T-cell (primary cell): ENCODE data around the gene DHRS7B. TPM values are rescaled to one million over a fixed set of nuclear protein-coding genes. Genes with fewer than 3 reads are reported as not detected.
"Not testable (repeated sequence)": the region's sequence is repeated elsewhere in the genome, so short reads cannot be mapped to it uniquely, and the experiment has no call there.

Source experiments
- ATAC-seq, 4 experiments: fragments of 200-7000 bp in 3 of 4; fragments of 150-1000 bp in 1 of 4; cut with Tn5 transposase; replicated peaks in 1 of 4; 1 replicate in 3 of 4; 2 replicates in 1 of 4; pipeline ENCODE4 v1.10.0; 2021; ENCODE audit warnings: moderate library complexity in 3 of 4, mild to moderate bottlenecking in 2 of 4, moderate number of reproducible peaks in 1 of 4
- CTCF ChIA-PET, 2 donors: fragments of 300-600 bp; sonication (Branson Sonifier 250); formaldehyde crosslinking; loops; one replicate each; lab custom pipeline; 2022; ENCODE audit warnings: antibody characterized with exemption in 2 of 2; lab: Charles Lee
- POLR2A ChIA-PET, 2 donors: fragments of 300-600 bp; sonication (Branson Sonifier 250); formaldehyde crosslinking; loops; one replicate each; lab custom pipeline; 2022; ENCODE audit warnings: antibody characterized with exemption in 2 of 2; lab: Charles Lee
- DNase-seq, 35 experiments: peaks; one replicate each; pipeline versions ENCODE4 v3.0.0 to v3.0.0-alpha.2; 2013 to 2023
- H3K27ac ChIP-seq: one replicate; pipeline ENCODE4 v1.5.1; 2013; ENCODE audit warnings: low read length
- H3K27me3 ChIP-seq, 2 experiments: replicated peaks in 1 of 2; 1 replicate in 1 of 2; 2 replicates in 1 of 2; pipeline versions ENCODE4 v1.6.1 to v1.7.0; 2013; ENCODE audit warnings: low read length in 1 of 2, mixed read lengths in 1 of 2; ENCODE audit not compliant: control insufficient read depth in 2 of 2, insufficient read depth in 2 of 2; ENCODE audit errors: extremely low read depth in 1 of 2
- H3K36me3 ChIP-seq, 2 donors: 1 replicate in 1 of 2; 2 replicates in 1 of 2; pipeline versions ENCODE4 v1.6.1 to v1.7.0; 2013; ENCODE audit warnings: low read length in 1 of 2; ENCODE audit not compliant: control insufficient read depth in 2 of 2, insufficient read depth in 1 of 2; ENCODE audit errors: extremely low read depth in 1 of 2
- H3K4me1 ChIP-seq, 2 experiments: 1 replicate in 1 of 2; 2 replicates in 1 of 2; pipeline versions ENCODE4 v1.6.1 to v1.7.0; 2013; ENCODE audit warnings: low read length in 2 of 2, mixed read lengths in 1 of 2; ENCODE audit not compliant: insufficient read depth in 2 of 2, control insufficient read depth in 1 of 2; ENCODE audit errors: extremely low read depth in 1 of 2
- H3K4me3 ChIP-seq, 2 donors: 1 replicate in 1 of 2; 2 replicates in 1 of 2; pipeline versions ENCODE4 v1.5.1 to v1.7.0; 2013; ENCODE audit warnings: mild to moderate bottlenecking in 2 of 2, low read length in 1 of 2, moderate library complexity in 1 of 2; ENCODE audit not compliant: control insufficient read depth in 1 of 2; ENCODE audit errors: extremely low read depth in 1 of 2
- H3K9me3 ChIP-seq: 2 replicates; pipeline ENCODE4 v1.7.0; 2013
- H3K27ac Mint-ChIP-seq, 2 donors: one replicate each; pipeline ENCODE4 v1.8.0; 2020 to 2021; ENCODE audit warnings: mild to moderate bottlenecking in 2 of 2, mixed read lengths in 2 of 2
- H3K27me3 Mint-ChIP-seq, 2 donors: one replicate each; pipeline ENCODE4 v1.8.0; 2021 to 2022; ENCODE audit warnings: mixed read lengths in 2 of 2
- H3K36me3 Mint-ChIP-seq: one replicate; pipeline ENCODE4 v1.8.0; 2021; ENCODE audit warnings: mixed read lengths
- H3K4me1 Mint-ChIP-seq, 3 donors: one replicate each; pipeline ENCODE4 v1.8.0; 2020 to 2022; ENCODE audit warnings: mixed read lengths in 3 of 3, mild to moderate bottlenecking in 1 of 3
- H3K4me3 Mint-ChIP-seq, 3 donors: one replicate each; pipeline ENCODE4 v1.8.0; 2020 to 2022; ENCODE audit warnings: mild to moderate bottlenecking in 3 of 3, mixed read lengths in 3 of 3, moderate library complexity in 3 of 3
- H3K9me3 Mint-ChIP-seq, 3 donors: one replicate each; pipeline ENCODE4 v1.8.0; 2020 to 2022; ENCODE audit warnings: mixed read lengths in 3 of 3
- WGBS: methylation state at CpG from one replicate; pipeline ENCODE4 v1.1.5; 2013; ENCODE audit warnings: missing lambda C conversion rate; ENCODE audit not compliant: insufficient coverage; 5-methylcytosine and 5-hydroxymethylcytosine counted together
- total RNA-seq, 35 experiments: library from RNA in 6 of 35; stranded (reverse) in 6 of 35; fragments of 120-200 nt in 1 of 35; gene quantifications; one replicate each; pipeline versions ENCODE4 v1.2.1 to v1.2.4 and lab custom pipeline; 2013 to 2026

DHRS7B gene
- total RNA-seq, 5 donors from 2014 or later (not counting 1 experiment from before 2014, with no cell fraction given): 5.8 to 9.2 (median 8.1) TPM

- Histone ChIP-seq H3K4me3 (no peak overlapping the region), H3K4me1 (peaks cover 9 to 11% of the 10 kb centered on the region in 2 experiments), H3K27ac (no peak overlapping the region), H3K36me3 (no peaks in the 10 kb centered on the region), H3K27me3 (no peaks in the 10 kb centered on the region), H3K9me3 (no peaks in the 10 kb centered on the region)
- Mint-ChIP-seq H3K36me3 (peaks cover 17% of the 10 kb centered on the region), H3K9me3 (peaks cover 5 to 13% (median 8%) of the 10 kb centered on the region in 3 donors), H3K27me3 (no peaks in the 10 kb centered on the region), H3K27ac (no peak overlapping the region), H3K4me3 (no peak overlapping the region), H3K4me1 (peaks cover 26 to 38% (median 27%) of the 10 kb centered on the region in 3 donors)
- DNase-seq (no peak), ATAC-seq (no peak)
- POLR2A ChIA-PET: no interaction called here
- CTCF ChIA-PET: no interaction called here
- 80% methylated on average over 1 of the region's 4 CpGs for WGBS
Measured at GRCh38 chr17:21131137-21131536, 4.4 kb downstream of the DHRS7B start.

- ATAC-seq (no peak), DNase-seq (no peak)
- Histone ChIP-seq H3K27me3 (no peaks in the 10 kb centered on the region), H3K9me3 (no peaks in the 10 kb centered on the region), H3K27ac (no peak overlapping the region), H3K36me3 (peaks cover 0 to 4% of the 10 kb centered on the region in 2 donors), H3K4me3 (no peak overlapping the region), H3K4me1 (peaks cover 6 to 7% of the 10 kb centered on the region in 2 experiments)
- CTCF ChIA-PET: interaction anchor here (0.5 to 0.6 kb wide), 6 partner anchors 10 to 1170 kb away, joined by 3 to 6 read pairs (median 4); no protein-coding TSS in a partner anchor
- POLR2A ChIA-PET: interaction anchor here in 1 of 2 donors (0.6 kb wide), 1 partner anchor 9 kb away, joined by 9 read pairs; no protein-coding TSS in a partner anchor
- Mint-ChIP-seq H3K4me1 (peaks cover 16 to 27% (median 16%) of the 10 kb centered on the region in 3 donors), H3K27me3 (no peaks in the 10 kb centered on the region), H3K4me3 (no peak overlapping the region), H3K9me3 (peaks cover 5 to 13% (median 8%) of the 10 kb centered on the region in 3 donors), H3K27ac (no peak overlapping the region), H3K36me3 (peaks cover 17% of the 10 kb centered on the region)
- no CpG with 5 or more reads among the region's 1 CpG for WGBS
Measured at GRCh38 chr17:21132428-21132827, 5.7 kb downstream of the DHRS7B start.

GRCh38 chr17:21134559-21134958 lies 7.8 kb downstream of the DHRS7B start:
- H3K27me3 Mint-ChIP-seq: no peaks in the 10 kb centered on the region
- no peak overlapping the region for H3K27ac Mint-ChIP-seq
- H3K36me3 ChIP-seq: peaks cover 0 to 4% of the 10 kb centered on the region in 2 donors
- H3K27me3 ChIP-seq: no peaks in the 10 kb centered on the region
- 100% methylated on average over 1 of the region's 2 CpGs for WGBS
- H3K4me1 ChIP-seq: no peaks in the 10 kb centered on the region
- peaks cover 5 to 13% (median 8%) of the 10 kb centered on the region in 3 donors for H3K9me3 Mint-ChIP-seq
- peaks cover 5 to 15% (median 5%) of the 10 kb centered on the region in 3 donors for H3K4me1 Mint-ChIP-seq
- H3K36me3 Mint-ChIP-seq: peaks cover 17% of the 10 kb centered on the region
- ChIA-PET CTCF (no interaction called here), POLR2A (no interaction called here)
- no peak overlapping the region for H3K4me3 Mint-ChIP-seq
- H3K4me3 ChIP-seq: no peak overlapping the region
- no peaks in the 10 kb centered on the region for H3K9me3 ChIP-seq
- no peak overlapping the region for H3K27ac ChIP-seq
- no peak for DNase-seq
- ATAC-seq: no peak

- ATAC-seq: no peak
- Mint-ChIP-seq H3K36me3 (peaks cover 12% of the 10 kb centered on the region), H3K4me3 (no peak overlapping the region), H3K27ac (no peak overlapping the region), H3K4me1 (no peaks in the 10 kb centered on the region), H3K9me3 (no peaks in the 10 kb centered on the region), H3K27me3 (no peaks in the 10 kb centered on the region)
- Histone ChIP-seq H3K36me3 (peaks cover 0 to 4% of the 10 kb centered on the region in 2 donors), H3K4me1 (no peaks in the 10 kb centered on the region), H3K27me3 (no peaks in the 10 kb centered on the region), H3K27ac (no peak overlapping the region), H3K9me3 (no peaks in the 10 kb centered on the region), H3K4me3 (no peak overlapping the region)
- ChIA-PET CTCF (no interaction called here), POLR2A (no interaction called here)
- 88% methylated on average over 4 of the region's 6 CpGs for WGBS
- DNase-seq: no peak
Measured at GRCh38 chr17:21140911-21141310, 14.1 kb downstream of the DHRS7B start.

- Mint-ChIP-seq H3K4me3 (no peak overlapping the region), H3K27me3 (no peaks in the 10 kb centered on the region), H3K9me3 (no peaks in the 10 kb centered on the region), H3K27ac (no peak overlapping the region), H3K4me1 (no peaks in the 10 kb centered on the region), H3K36me3 (peaks cover 16% of the 10 kb centered on the region)
- DNase-seq (no peak), ATAC-seq (no peak)
- Histone ChIP-seq H3K9me3 (no peaks in the 10 kb centered on the region), H3K4me1 (no peaks in the 10 kb centered on the region), H3K4me3 (no peak overlapping the region), H3K27me3 (no peaks in the 10 kb centered on the region), H3K27ac (no peak overlapping the region), H3K36me3 (peaks cover 0 to 3% of the 10 kb centered on the region in 2 donors)
- ChIA-PET CTCF (no interaction called here), POLR2A (interaction anchor here in 1 of 2 donors (0.6 kb wide), 1 partner anchor 9 kb away, joined by 9 read pairs; no protein-coding TSS in a partner anchor)
- no CpG with 5 or more reads among the region's 2 CpGs for WGBS
Measured at GRCh38 chr17:21141331-21141730, 14.6 kb downstream of the DHRS7B start.

DNA sequence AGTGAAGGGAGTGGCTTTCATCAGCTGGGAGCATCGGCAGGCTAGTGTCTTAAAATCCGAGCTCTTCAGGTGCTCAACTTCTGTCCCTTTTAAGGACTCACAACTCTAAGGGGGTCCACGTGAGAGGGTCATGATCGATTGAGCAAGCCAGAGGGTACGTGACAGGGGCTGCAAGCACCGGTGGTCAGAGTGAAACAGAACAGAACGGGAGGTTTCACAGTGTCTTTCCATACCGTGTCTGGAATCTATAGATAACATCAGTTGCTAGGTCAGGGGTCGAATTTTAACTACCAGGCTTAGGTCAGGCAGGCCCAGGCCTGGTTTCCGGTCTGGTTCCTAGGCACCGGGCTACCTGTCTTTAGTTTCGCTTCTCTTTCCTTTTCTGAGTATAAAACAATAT lies 15.3 kb downstream of the DHRS7B start:
- CTCF ChIA-PET, H3K4me3 Mint-ChIP-seq, H3K27ac Mint-ChIP-seq, H3K36me3 ChIP-seq, H3K4me1 ChIP-seq, H3K9me3 Mint-ChIP-seq, H3K27me3 Mint-ChIP-seq, DNase-seq, H3K4me1 Mint-ChIP-seq, H3K27ac ChIP-seq, ATAC-seq, H3K9me3 ChIP-seq, H3K27me3 ChIP-seq, H3K4me3 ChIP-seq: not testable (repeated sequence)
- H3K36me3 Mint-ChIP-seq: peaks cover 23% of the 10 kb centered on the region
- POLR2A ChIA-PET: interaction anchor here in 1 of 2 donors (0.6 kb wide), 1 partner anchor 9 kb away, joined by 9 read pairs; no protein-coding TSS in a partner anchor
- WGBS: 82% methylated on average over 6 of the region's 12 CpGs
